ENCODE measurements around the gene ADH6.
"Not testable (repeated sequence)": the region's sequence is repeated elsewhere in the genome, so short reads cannot be mapped to it uniquely, and the experiment has no call there.

ADH6 gene

GRCh38 chr4:99219072-99219471, at the start of gene ADH6:
ADH6 (minus strand) TSS chr4:99219246; CDS start chr4:99219152, 94 bp downstream.
- no peak for DNase-seq

GRCh38 chr4:99264927-99265326, 45.9 kb upstream of the ADH6 start:
- DNase-seq: no peak

- no peak for DNase-seq
These were observed 33.7 kb upstream of the ADH6 start for GRCh38 chr4:99252746-99253145.

GRCh38 chr4:99248714-99249113, 29.7 kb upstream of the ADH6 start:
- DNase-seq: no peak

- no peak for DNase-seq
These were observed 16.9 kb upstream of the ADH6 start for GRCh38 chr4:99235955-99236354.

- DNase-seq: no peak
These were observed 15.4 kb upstream of the ADH6 start for GRCh38 chr4:99234331-99235010.

GRCh38 chr4:99233397-99233796, 14.4 kb upstream of the ADH6 start:
- DNase-seq: not testable (repeated sequence)

GRCh38 chr4:99228706-99229105, 9.7 kb upstream of the ADH6 start:
- DNase-seq: not testable (repeated sequence)

- not testable (repeated sequence) for DNase-seq
These were observed 8.6 kb upstream of the ADH6 start for GRCh38 chr4:99227646-99228045.

GRCh38 chr4:99221980-99222379, 2.9 kb upstream of the ADH6 start:
- no peak for DNase-seq

- DNase-seq: no peak
These were observed 433 bp upstream of the ADH6 start for GRCh38 chr4:99219479-99219878.

- DNase-seq: no peak
These were observed 3.5 kb downstream of the ADH6 start for GRCh38 chr4:99215521-99215920.

GRCh38 chr4:99210789-99211188, 8.3 kb downstream of the ADH6 start:
- DNase-seq: no peak

GRCh38 chr4:99209671-99210070, 9.4 kb downstream of the ADH6 start:
- no peak for DNase-seq

- no peak for DNase-seq
These were observed 10.3 kb downstream of the ADH6 start for GRCh38 chr4:99208719-99209075.

- DNase-seq: no peak
These were observed 10.9 kb downstream of the ADH6 start for GRCh38 chr4:99207911-99208718.

- no peak for DNase-seq
These were observed 11.8 kb downstream of the ADH6 start for GRCh38 chr4:99207069-99207743.

- DNase-seq: no peak
These were observed 13.7 kb downstream of the ADH6 start for GRCh38 chr4:99205153-99205979.

GRCh38 chr4:99202536-99202935, 16.5 kb downstream of the ADH6 start:
- DNase-seq: no peak

GRCh38 chr4:99202094-99202493, 17.0 kb downstream of the ADH6 start:
- DNase-seq: no peak

GRCh38 chr4:99201690-99202089, 17.4 kb downstream of the ADH6 start:
- DNase-seq: no peak

- no peak for DNase-seq
These were observed 18.9 kb downstream of the ADH6 start for GRCh38 chr4:99200138-99200537.

- DNase-seq: no peak
These were observed 28.7 kb downstream of the ADH6 start for GRCh38 chr4:99190336-99190735.
